HEK293 (cell line): Measurements from ENCODE around the gene NET1.

Experiments
- KLF1 ChIP-seq: fragments of 450-650 bp; formaldehyde crosslinking; IDR thresholded peaks from 2 replicates; pipeline ENCODE4 v1.5.1; 2016; ENCODE audit warnings: missing biosample characterization, missing genetic modification characterization
- REST ChIP-seq: fragments of 450-650 bp; formaldehyde crosslinking; IDR thresholded peaks from 2 replicates; pipeline ENCODE4 v1.5.1; 2016; ENCODE audit warnings: missing biosample characterization, missing genetic modification characterization
- ZBTB8A ChIP-seq: fragments of 450-650 bp; formaldehyde crosslinking; IDR thresholded peaks from 2 replicates; pipeline ENCODE4 v1.5.1; 2016; ENCODE audit warnings: missing biosample characterization, missing genetic modification characterization
- ZNF184 ChIP-seq: fragments of 450-650 bp; IDR thresholded peaks from 2 replicates; pipeline ENCODE4 v1.5.1; 2018; ENCODE audit warnings: missing biosample characterization, mild to moderate bottlenecking, missing genetic modification characterization
- ZNF311 ChIP-seq: fragments of 450-650 bp; formaldehyde crosslinking; IDR thresholded peaks from 2 replicates; pipeline ENCODE4 v1.5.1; 2017; ENCODE audit warnings: missing biosample characterization, missing genetic modification characterization, borderline replicate concordance
- ZNF362 ChIP-seq: fragments of 450-650 bp; formaldehyde crosslinking; IDR thresholded peaks from 2 replicates; pipeline ENCODE4 v1.5.1; 2016; ENCODE audit warnings: missing biosample characterization, missing genetic modification characterization
- ZNF37A ChIP-seq: fragments of 450-650 bp; IDR thresholded peaks from 2 replicates; pipeline ENCODE4 v1.5.1; 2018; ENCODE audit warnings: missing biosample characterization, missing genetic modification characterization
- ZNF518A ChIP-seq: fragments of 450-650 bp; formaldehyde crosslinking; conservative IDR thresholded peaks from 2 replicates; pipeline ENCODE4 v1.5.1; 2016; ENCODE audit warnings: low read depth, missing biosample characterization, missing genetic modification characterization
- ZNF558 ChIP-seq: fragments of 450-650 bp; formaldehyde crosslinking; IDR thresholded peaks from 2 replicates; pipeline ENCODE4 v1.5.1; 2016; ENCODE audit warnings: missing biosample characterization, missing genetic modification characterization
- ZNF561 ChIP-seq: fragments of 450-650 bp; IDR thresholded peaks from 2 replicates; pipeline ENCODE4 v1.5.1; 2018; ENCODE audit warnings: missing biosample characterization, missing genetic modification characterization, borderline replicate concordance
- ZNF610 ChIP-seq: fragments of 450-650 bp; formaldehyde crosslinking; IDR thresholded peaks from 2 replicates; pipeline ENCODE4 v1.5.1; 2016; ENCODE audit warnings: missing biosample characterization, missing genetic modification characterization, borderline replicate concordance
- TF ChIP-seq, protein P1 (sequence below): fragments of 450-650 bp; formaldehyde crosslinking; IDR thresholded peaks from 2 replicates; pipeline ENCODE4 v1.5.1; 2016; ENCODE audit warnings: missing biosample characterization, missing genetic modification characterization
- TF ChIP-seq, protein P2 (sequence below): fragments of 450-650 bp; formaldehyde crosslinking; IDR thresholded peaks from 2 replicates; pipeline ENCODE4 v1.5.1; 2016; ENCODE audit warnings: missing biosample characterization, missing genetic modification characterization
- TF ChIP-seq, protein P3 (sequence below): fragments of 450-650 bp; formaldehyde crosslinking; IDR thresholded peaks from 2 replicates; pipeline ENCODE4 v1.5.1; 2016; ENCODE audit warnings: missing biosample characterization, missing genetic modification characterization
- TF ChIP-seq, protein P4 (sequence below): fragments of 450-650 bp; formaldehyde crosslinking; IDR thresholded peaks from 2 replicates; pipeline ENCODE4 v1.5.1; 2016; ENCODE audit warnings: missing biosample characterization, missing genetic modification characterization

Gene NET1

GRCh38 chr10:5466451-5467206, 54.3 kb downstream of the NET1 start (continued):
- TF ChIP-seq, protein P1, sequence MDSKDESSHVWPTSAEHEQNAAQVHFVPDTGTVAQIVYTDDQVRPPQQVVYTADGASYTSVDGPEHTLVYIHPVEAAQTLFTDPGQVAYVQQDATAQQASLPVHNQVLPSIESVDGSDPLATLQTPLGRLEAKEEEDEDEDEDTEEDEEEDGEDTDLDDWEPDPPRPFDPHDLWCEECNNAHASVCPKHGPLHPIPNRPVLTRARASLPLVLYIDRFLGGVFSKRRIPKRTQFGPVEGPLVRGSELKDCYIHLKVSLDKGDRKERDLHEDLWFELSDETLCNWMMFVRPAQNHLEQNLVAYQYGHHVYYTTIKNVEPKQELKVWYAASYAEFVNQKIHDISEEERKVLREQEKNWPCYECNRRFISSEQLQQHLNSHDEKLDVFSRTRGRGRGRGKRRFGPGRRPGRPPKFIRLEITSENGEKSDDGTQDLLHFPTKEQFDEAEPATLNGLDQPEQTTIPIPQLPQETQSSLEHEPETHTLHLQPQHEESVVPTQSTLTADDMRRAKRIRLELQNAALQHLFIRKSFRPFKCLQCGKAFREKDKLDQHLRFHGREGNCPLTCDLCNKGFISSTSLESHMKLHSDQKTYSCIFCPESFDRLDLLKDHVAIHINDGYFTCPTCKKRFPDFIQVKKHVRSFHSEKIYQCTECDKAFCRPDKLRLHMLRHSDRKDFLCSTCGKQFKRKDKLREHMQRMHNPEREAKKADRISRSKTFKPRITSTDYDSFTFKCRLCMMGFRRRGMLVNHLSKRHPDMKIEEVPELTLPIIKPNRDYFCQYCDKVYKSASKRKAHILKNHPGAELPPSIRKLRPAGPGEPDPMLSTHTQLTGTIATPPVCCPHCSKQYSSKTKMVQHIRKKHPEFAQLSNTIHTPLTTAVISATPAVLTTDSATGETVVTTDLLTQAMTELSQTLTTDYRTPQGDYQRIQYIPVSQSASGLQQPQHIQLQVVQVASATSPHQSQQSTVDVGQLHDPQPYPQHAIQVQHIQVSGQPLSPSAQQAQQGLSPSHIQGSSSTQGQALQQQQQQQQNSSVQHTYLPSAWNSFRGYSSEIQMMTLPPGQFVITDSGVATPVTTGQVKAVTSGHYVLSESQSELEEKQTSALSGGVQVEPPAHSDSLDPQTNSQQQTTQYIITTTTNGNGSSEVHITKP (tag by site-specific recombination) = 0 out of 2 replicates have a peak, but pooled peaks have one; percentile 44
- TF ChIP-seq ZNF311 (tag by site-specific recombination) = no peak
- TF ChIP-seq ZNF610 (tag by site-specific recombination) = no peak
- TF ChIP-seq, protein P2, sequence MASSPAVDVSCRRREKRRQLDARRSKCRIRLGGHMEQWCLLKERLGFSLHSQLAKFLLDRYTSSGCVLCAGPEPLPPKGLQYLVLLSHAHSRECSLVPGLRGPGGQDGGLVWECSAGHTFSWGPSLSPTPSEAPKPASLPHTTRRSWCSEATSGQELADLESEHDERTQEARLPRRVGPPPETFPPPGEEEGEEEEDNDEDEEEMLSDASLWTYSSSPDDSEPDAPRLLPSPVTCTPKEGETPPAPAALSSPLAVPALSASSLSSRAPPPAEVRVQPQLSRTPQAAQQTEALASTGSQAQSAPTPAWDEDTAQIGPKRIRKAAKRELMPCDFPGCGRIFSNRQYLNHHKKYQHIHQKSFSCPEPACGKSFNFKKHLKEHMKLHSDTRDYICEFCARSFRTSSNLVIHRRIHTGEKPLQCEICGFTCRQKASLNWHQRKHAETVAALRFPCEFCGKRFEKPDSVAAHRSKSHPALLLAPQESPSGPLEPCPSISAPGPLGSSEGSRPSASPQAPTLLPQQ = peak; percentile 63; the same call in 1 of the 2 replicates
- no peak for TF ChIP-seq ZNF561 (tag by site-specific recombination)
- TF ChIP-seq ZNF184 = no peak
- no peak for TF ChIP-seq ZBTB8A (tag by site-specific recombination)
- TF ChIP-seq, protein P3, sequence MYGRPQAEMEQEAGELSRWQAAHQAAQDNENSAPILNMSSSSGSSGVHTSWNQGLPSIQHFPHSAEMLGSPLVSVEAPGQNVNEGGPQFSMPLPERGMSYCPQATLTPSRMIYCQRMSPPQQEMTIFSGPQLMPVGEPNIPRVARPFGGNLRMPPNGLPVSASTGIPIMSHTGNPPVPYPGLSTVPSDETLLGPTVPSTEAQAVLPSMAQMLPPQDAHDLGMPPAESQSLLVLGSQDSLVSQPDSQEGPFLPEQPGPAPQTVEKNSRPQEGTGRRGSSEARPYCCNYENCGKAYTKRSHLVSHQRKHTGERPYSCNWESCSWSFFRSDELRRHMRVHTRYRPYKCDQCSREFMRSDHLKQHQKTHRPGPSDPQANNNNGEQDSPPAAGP (tag by site-specific recombination) = peak; percentile 93
- no peak for TF ChIP-seq REST (tag by site-specific recombination)
- TF ChIP-seq KLF1 = peak; percentile 46; the same call in 1 of the 2 replicates
- no peak for TF ChIP-seq ZNF37A
- no peak for TF ChIP-seq ZNF518A (tag by site-specific recombination)
- TF ChIP-seq, protein P4, sequence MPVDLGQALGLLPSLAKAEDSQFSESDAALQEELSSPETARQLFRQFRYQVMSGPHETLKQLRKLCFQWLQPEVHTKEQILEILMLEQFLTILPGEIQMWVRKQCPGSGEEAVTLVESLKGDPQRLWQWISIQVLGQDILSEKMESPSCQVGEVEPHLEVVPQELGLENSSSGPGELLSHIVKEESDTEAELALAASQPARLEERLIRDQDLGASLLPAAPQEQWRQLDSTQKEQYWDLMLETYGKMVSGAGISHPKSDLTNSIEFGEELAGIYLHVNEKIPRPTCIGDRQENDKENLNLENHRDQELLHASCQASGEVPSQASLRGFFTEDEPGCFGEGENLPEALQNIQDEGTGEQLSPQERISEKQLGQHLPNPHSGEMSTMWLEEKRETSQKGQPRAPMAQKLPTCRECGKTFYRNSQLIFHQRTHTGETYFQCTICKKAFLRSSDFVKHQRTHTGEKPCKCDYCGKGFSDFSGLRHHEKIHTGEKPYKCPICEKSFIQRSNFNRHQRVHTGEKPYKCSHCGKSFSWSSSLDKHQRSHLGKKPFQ (tag by site-specific recombination) = no peak
- no peak for TF ChIP-seq ZNF362 (tag by site-specific recombination)
- TF ChIP-seq ZNF558 (tag by site-specific recombination) = no peak
